ENCODE results near the gene HIVEP3.

The HIVEP3 gene

GRCh38 chr1:41779360-41779759 is 139.4 kb downstream of the HIVEP3 start:
- no peak for DNase-seq

DNA sequence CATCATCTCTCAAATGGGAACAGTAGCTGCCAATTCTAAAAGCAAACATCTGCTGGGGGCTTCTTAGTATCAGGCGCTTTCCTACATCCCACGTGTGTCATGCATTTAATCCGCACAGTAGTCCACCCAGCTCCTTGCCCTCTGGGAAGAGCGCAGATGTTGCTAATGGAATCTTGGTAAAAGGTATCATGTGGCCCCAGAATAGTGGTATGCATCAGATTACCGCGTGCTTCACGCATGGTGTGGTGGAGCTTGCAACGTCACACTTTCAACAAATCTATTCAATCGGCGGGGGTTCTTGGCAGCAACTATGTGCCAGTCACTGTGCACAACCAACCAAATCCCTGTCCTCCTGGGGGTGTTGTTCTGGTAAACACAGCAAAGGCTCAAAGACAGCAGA is 141.0 kb downstream of the HIVEP3 start:
- DNase-seq, result no peak

GRCh38 chr1:41776891-41777441 is 141.8 kb downstream of the HIVEP3 start:
- DNase-seq, result no peak

GRCh38 chr1:41775956-41776585 is 142.7 kb downstream of the HIVEP3 start:
- no peak for DNase-seq

- DNase-seq, result no peak
These were observed 144.2 kb downstream of the HIVEP3 start for GRCh38 chr1:41774471-41774990.

- DNase-seq, result no peak
These were observed 144.9 kb downstream of the HIVEP3 start for GRCh38 chr1:41773842-41774241.

GRCh38 chr1:41773144-41773591 is 145.6 kb downstream of the HIVEP3 start:
- no peak for DNase-seq

DNA sequence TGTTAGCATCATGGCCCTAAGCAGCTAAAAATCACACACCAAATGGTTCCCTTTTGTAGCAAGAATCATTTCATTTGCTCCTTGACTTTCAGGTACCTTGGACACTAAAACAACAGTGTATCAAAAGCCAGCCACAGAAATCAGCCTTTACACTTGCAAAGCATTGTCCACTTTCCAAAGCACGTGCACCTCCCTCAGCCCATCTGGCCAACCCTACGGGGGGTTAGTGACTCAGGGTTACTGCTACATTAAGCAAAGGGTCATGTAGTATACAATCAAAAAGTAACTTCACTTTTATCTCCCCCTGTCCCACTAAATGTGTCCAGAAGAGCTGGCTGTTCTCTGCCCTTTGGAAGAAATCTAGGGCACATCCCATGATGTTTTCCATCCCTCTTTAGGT is 149.7 kb downstream of the HIVEP3 start:
- DNase-seq, result no peak

- DNase-seq, result no peak
These were observed 150.1 kb downstream of the HIVEP3 start for GRCh38 chr1:41768583-41768982.

DNA sequence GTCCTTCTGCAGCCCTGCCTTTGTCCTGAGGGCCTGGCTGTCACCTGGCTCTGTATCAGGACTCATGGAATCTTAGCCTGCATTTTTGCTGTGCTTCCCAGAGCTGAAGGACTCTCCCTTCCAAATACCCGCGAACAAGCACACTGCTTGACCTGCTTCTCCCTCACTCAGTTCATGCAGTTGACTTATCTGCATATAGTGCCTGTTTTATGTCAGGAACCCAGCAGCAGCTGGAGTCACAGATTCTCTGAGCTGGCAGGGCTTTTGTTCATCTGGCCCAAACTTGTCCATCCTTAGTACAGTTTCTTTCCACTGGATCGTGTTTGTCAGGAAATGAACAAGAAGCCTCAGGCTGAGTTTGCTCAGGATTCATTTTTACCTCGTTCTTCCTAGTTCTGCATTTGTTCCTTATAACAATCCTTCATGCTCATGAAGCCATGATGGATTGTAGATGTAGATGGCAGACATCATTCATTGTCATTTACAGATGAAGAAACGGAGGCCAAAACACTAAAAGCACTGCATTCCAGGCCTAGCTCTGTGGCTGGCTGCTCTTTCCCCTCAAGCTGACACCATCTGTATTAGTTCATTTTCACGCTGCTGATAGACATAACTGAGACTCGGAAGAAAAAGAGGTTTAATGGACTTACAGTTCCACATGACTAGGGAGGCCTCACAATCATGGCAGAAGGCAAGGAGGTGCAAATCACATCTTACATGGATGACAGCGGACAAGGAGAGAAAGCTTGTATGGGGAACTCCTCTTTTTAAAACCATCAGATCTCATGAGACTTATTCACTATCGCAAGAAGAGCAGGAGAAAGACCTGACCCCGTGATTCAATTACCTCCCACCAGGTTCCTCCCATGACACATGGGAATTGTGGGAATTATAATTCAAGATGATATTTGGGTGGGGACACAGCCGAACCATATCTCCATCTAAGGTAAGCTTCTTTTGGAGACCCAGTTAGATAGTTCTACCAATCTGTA is 150.9 kb downstream of the HIVEP3 start:
- no peak for DNase-seq

GRCh38 chr1:41766546-41766945 is 152.2 kb downstream of the HIVEP3 start:
- DNase-seq, result no peak

DNA sequence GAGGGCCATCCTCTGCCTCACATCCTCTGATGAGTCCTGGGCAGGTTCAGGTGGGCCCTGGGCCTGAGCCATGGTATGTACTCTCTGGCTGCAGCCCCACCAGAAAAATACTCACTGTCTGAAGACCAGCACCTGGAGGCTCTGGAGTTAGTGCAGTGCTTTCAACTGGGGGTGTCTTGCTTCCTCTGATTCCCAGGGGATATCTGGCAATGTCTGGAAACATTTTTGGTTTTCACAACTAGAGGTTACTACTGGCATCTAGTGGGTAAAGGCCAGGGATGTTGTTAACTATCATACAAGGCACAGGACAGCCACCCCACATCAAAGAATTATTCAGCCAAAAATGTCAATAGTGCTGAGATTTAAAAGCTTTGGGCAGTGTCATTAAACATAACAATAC is 152.7 kb downstream of the HIVEP3 start:
- no peak for DNase-seq

DNA sequence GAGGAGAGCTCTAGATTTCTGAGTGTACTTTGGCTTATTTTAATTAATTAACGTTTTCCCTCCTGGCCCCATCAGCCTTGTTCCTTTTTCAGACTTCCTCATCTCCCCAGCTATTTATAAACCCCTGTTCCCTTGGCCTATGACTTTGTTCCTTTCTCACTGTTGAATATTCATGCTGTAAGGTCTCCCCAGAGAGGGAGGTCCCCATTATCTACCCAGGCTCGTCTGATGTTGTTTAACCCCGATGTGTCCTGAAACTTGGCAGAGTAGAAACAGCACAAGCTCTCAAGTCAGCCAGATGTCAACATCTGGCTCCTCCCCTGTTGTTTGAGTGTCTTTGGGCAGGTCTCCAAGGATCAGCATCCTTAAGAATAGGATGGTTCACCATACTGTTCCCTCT is 153.6 kb downstream of the HIVEP3 start:
- no peak for DNase-seq

DNA sequence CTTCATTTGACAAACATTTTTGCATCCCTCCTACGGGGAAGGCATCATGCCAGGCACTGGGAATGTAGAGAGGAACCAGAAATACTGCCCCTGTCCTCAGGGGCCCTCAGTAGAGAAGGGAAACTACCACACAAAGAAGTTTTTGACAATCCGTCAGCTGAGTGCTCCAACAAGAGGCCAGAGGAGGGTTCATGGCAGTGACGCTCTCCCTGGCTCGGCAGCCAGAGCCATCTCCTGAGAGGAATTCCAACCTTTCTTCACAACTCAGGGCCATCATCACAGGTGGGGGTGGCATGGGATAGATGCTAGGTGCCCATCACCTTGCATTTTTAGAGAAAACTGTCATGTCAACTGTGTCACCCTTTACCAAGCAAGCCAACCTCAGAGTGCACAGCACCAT is 154.1 kb downstream of the HIVEP3 start:
- no peak for DNase-seq

GRCh38 chr1:41762777-41763176 is 155.9 kb downstream of the HIVEP3 start:
- no peak for DNase-seq

DNA sequence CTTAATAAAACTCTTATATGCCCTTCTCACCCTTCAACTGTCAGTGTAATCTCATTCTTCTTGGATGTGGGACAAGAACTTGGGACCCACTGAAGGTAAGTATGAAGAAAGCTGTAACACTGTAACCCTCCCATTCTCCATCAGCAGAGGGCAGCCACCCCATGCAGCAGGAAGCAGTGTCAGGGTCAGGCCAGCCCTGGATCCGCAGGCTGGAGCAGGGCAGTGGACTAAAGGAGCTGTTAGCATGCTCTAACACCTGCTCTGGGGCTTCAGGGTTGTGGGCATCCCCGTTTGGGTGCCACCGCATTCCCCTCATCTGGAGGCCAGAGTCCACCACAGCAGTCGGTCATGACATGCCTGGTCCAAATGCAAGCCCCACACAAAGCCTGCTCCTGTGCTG is 156.5 kb downstream of the HIVEP3 start:
- no peak for DNase-seq

DNA sequence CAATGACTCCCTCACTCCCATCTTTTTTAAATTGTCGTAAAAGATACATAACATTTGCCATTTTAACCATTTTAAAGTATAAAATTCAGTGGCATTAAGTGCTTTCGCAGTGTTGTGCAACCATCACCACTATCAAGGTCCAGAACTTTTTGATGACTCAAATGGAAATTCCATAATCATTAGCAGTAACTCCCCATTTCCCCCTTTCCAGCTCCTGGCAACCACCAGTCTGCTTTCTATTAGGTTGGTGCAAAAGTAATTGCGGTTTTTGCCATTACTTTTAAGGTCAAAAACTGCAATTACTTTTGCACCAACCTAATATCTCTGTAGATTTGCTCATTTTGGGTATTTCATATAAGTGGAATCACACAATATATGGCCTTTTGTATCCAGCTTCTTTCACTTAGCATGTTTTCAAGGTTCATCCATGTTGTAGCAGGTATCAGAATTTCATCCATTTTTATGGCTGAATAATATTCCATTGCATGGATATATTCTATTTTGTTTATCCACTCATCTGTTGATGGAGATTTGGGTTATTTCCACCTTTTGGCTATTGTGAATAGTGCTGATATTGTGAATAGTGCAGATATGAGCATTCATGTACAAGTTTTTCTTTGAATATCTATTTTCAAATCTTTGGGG is 159.7 kb downstream of the HIVEP3 start:
- no peak for DNase-seq

DNA sequence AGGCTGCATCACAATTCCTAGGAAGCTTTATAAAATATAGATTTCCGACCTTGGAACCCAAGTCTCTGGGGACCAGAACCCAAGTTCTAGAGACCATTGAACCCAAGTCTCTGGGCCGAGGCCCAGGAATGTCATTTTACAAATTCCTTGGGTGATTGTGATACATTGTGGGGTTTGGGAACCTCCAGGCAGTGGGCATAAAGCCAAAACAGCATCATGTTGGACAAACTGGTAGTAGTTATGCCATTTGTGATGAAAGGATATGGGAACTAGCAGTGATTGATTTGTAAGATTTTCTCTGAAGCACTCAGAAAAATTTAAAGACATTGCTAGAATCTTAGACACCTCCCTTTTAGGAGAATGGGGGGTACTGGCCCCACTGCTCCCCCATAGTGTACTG is 160.2 kb downstream of the HIVEP3 start:
- DNase-seq, result no peak

GRCh38 chr1:41754540-41754939 is 164.2 kb downstream of the HIVEP3 start:
- no peak for DNase-seq

GRCh38 chr1:41752514-41753170 is 166.1 kb downstream of the HIVEP3 start:
- no peak for DNase-seq

- no peak for DNase-seq
These were observed 166.8 kb downstream of the HIVEP3 start for GRCh38 chr1:41751804-41752513.
